Naive B cell (primary cell): ENCODE data around the gene CSNK1G2. TPM values are rescaled to one million over a fixed set of nuclear protein-coding genes. Genes with fewer than 3 reads are reported as not detected.

Experiments used
- ATAC-seq, 2 donors: fragments of 150-1000 bp; cut with Tn5 transposase; 2 replicates each; pipeline ENCODE4 v1.10.0; 2021; ENCODE audit warnings: low read depth in 2 of 2, mild to moderate bottlenecking in 2 of 2, moderate library complexity in 2 of 2
- DNase-seq: peaks from one replicate; pipeline ENCODE4 v3.0.0; 2022
- H3K27ac Mint-ChIP-seq, 6 donors: one replicate each; pipeline ENCODE4 v1.8.0; 2020 to 2022; ENCODE audit warnings: mild to moderate bottlenecking in 6 of 6, mixed read lengths in 6 of 6, moderate library complexity in 5 of 6, inconsistent platforms in 2 of 6
- H3K27me3 Mint-ChIP-seq, 3 donors: one replicate each; pipeline ENCODE4 v1.8.0; 2021 to 2022; ENCODE audit warnings: mixed read lengths in 3 of 3, mild to moderate bottlenecking in 1 of 3
- H3K36me3 Mint-ChIP-seq, 2 donors: one replicate each; pipeline ENCODE4 v1.8.0; 2020 to 2022; ENCODE audit warnings: mixed read lengths in 2 of 2, inconsistent platforms in 1 of 2, mild to moderate bottlenecking in 1 of 2
- H3K4me1 Mint-ChIP-seq, 3 donors: one replicate each; pipeline ENCODE4 v1.8.0; 2020 to 2022; ENCODE audit warnings: mixed read lengths in 3 of 3, inconsistent platforms in 1 of 3, mild to moderate bottlenecking in 1 of 3, moderate library complexity in 1 of 3
- H3K4me3 Mint-ChIP-seq, 8 donors: one replicate each; pipeline ENCODE4 v1.8.0; 2020 to 2022; ENCODE audit warnings: mild to moderate bottlenecking in 8 of 8, mixed read lengths in 8 of 8, moderate library complexity in 8 of 8, inconsistent platforms in 2 of 8
- H3K9me3 Mint-ChIP-seq, 7 donors: one replicate each; pipeline ENCODE4 v1.8.0; 2020 to 2022; ENCODE audit warnings: mixed read lengths in 7 of 7, mild to moderate bottlenecking in 5 of 7, inconsistent platforms in 2 of 7, moderate library complexity in 1 of 7
- polyA plus RNA-seq, 6 donors: library from polyadenylated mRNA; unstranded; fragments of 300-500 nt; fragmentation: Illumina TruSeq; gene quantifications; one replicate each; pipeline ENCODE4 v1.2.3, GENCODE V29; 2021; ENCODE audit warnings: low read depth in 6 of 6

CSNK1G2 gene
- polyA plus RNA-seq, 6 donors from 2014 or later: 17.6 to 40.7 (median 25.1) TPM

DNA sequence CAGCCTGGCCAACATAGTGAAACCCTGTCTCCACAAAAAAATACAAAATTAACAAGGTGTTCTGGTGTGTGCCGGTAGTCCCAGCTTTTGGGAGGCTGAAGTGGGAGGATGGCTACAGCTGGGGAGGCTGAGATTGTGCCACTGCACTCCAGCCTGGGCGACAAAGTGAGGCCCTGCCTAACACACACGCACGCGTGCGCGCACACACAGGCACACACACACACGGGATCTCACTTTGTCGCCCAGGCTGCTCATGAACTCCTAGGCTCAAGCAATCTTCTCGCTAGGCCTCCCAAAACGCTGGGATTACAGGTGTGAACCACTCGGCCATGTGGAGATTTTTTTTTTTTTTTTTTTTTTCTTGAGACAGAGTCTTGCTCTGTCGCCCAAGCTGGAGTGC lies 77.8 kb downstream of the CSNK1G2 start:
- Mint-ChIP-seq H3K36me3 (no peaks in the 10 kb centered on the region), H3K4me3 (no peak overlapping the region), H3K9me3 (no peaks in the 10 kb centered on the region), H3K27me3 (no peaks in the 10 kb centered on the region), H3K4me1 (peaks cover 16 to 34% (median 30%) of the 10 kb centered on the region in 3 donors), H3K27ac (peak overlapping the region in 1 of 6 donors; percentile 52)
- ATAC-seq (no peak), DNase-seq (no peak)

DNA sequence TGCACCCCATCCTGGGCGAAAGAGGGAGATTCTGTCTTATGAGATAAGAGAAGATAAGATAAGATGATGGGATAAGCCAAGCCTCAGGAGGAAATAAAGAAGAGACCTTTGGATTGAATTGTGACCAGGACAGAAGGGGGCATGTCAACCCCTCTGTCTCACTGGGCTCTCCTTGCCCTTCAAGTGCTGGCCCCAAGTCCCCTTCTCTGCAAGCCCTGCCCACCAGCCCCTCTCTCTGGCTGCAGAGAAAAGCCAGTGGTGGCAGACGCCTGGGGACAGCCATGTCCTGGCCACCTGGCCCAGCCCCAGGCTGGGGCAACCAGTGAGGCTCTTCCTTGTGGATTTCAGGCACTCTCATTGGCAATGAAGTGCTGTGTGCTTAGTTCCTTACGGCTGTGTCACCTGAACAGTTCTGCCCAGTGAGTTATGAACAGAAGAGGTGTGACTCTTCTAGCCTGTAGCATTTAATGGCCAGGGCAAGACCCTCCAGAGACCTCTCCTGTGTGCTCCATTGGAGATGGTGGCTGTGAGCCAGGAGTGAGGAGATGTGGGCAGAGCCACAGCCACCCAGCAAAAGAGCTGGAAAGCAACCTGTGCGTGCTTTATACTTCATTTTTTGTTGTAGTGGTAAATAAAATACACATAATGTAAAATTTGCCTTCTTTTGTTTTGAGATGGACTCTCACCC lies 80.6 kb downstream of the CSNK1G2 start:
- Mint-ChIP-seq H3K27ac (no peak overlapping the region), H3K27me3 (no peaks in the 10 kb centered on the region), H3K4me3 (no peak overlapping the region), H3K9me3 (no peaks in the 10 kb centered on the region), H3K36me3 (no peaks in the 10 kb centered on the region), H3K4me1 (peaks cover 5 to 20% (median 12%) of the 10 kb centered on the region in 3 donors)
- DNase-seq: no peak
- ATAC-seq: no peak

DNA sequence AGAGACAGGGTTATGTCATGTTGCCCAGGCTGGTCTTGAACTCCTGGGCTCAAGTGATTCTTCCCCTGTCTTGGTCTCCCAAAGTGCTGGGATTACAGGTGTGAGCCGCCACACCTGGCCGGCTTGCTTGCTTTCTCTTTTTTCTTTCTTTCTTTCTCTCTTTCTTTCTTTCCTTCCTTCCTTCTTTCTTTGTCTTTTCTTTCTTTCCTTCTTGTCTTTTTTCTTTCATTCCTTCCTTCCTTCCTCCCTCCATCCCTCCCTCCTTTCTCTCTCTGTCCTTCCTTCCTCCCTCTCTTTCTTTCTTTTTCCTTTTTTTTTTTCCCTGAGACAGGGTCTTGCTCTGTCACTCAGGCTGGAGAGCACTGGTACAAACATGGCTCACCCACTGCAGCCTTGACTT lies 81.3 kb downstream of the CSNK1G2 start:
- ATAC-seq (no peak), DNase-seq (no peak)
- Mint-ChIP-seq H3K27ac (no peak overlapping the region), H3K4me3 (no peak overlapping the region), H3K27me3 (no peaks in the 10 kb centered on the region), H3K9me3 (no peaks in the 10 kb centered on the region), H3K4me1 (peaks cover 7 to 13% (median 7%) of the 10 kb centered on the region in 3 donors), H3K36me3 (no peaks in the 10 kb centered on the region)

DNA sequence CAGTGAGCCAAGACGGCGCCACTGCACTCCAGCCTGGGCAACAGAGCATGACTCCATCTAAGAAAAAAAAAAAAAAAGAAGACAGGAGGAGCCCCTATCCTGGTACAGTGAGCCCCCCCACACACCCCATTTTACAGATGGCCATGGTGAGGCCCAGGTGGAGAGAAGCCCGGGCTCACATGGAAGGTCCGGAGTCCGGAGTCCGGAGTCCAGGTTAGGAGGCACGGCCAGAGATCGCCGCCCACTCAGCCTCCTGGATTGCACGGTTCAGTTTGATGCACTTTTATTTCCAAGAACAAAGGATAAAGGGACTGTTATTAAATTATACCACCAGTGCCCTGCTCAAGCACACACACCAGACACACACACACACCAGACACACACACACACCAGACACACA lies 85.8 kb downstream of the CSNK1G2 start:
- Mint-ChIP-seq H3K36me3 (no peaks in the 10 kb centered on the region), H3K4me1 (peaks cover 1 to 8% (median 4%) of the 10 kb centered on the region in 3 donors), H3K9me3 (no peaks in the 10 kb centered on the region), H3K27me3 (no peaks in the 10 kb centered on the region), H3K4me3 (no peak overlapping the region), H3K27ac (no peak overlapping the region)
- DNase-seq (no peak), ATAC-seq (no peak)

DNA sequence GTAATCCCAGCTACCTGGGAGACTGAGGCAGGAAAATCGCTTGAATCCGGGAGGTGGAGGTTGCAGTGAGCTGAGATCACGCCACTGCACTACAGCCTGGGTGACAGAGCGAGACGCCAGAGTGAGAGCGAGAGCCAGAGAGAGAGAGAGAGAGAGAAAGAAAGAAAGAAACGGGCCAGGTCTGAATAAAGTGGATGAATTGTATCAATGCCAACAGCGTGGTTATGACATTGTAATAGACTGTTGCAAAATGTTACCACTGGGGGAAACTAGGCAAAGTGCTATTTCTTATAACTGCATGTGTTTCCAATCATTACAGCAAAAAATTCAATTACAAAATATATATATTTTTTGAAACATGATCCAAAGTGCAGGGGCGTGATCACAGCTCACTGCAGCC lies 86.4 kb downstream of the CSNK1G2 start:
- Mint-ChIP-seq H3K36me3 (no peaks in the 10 kb centered on the region), H3K4me1 (peaks cover 7 to 13% (median 8%) of the 10 kb centered on the region in 3 donors), H3K9me3 (no peaks in the 10 kb centered on the region), H3K27me3 (no peaks in the 10 kb centered on the region), H3K4me3 (peak overlapping the region in 1 of 8 donors; percentile 12), H3K27ac (no peak overlapping the region)
- DNase-seq (no peak), ATAC-seq (no peak)

Other genes starting within 250 kb of the CSNK1G2 start
- not detected for gene ONECUT3, start 187.7 kb upstream of the CSNK1G2 start, polyA plus RNA-seq
- gene ATP8B3, start 128.9 kb upstream of the CSNK1G2 start, polyA plus RNA-seq: under 1 TPM in 1 of 6 donors, not detected in 5; 0.09 TPM
- 10 to 100 TPM in 1 of 6 donors, 1 to 10 TPM in 4, under 1 TPM in 1; 0.96 to 18.1 (median 5.2) TPM for gene REXO1, start 92.7 kb upstream of the CSNK1G2 start, polyA plus RNA-seq
- 1 to 10 TPM in 1 of 6 donors, under 1 TPM in 5; 0.43 to 1.4 (median 0.70) TPM for gene KLF16, start 77.6 kb upstream of the CSNK1G2 start, polyA plus RNA-seq
- 100 to 1,000 TPM in 1 of 6 donors, 10 to 100 TPM in 5; 59.4 to 113 (median 78.2) TPM for gene ABHD17A, start 55.7 kb upstream of the CSNK1G2 start, polyA plus RNA-seq
- 1 to 10 TPM; 1.9 to 6.1 (median 3.6) TPM for gene ADAT3, start 35.8 kb upstream of the CSNK1G2 start, polyA plus RNA-seq
- 10 to 100 TPM; 18.9 to 35.1 (median 25.6) TPM for gene SCAMP4, start 35.8 kb upstream of the CSNK1G2 start, polyA plus RNA-seq
- gene BTBD2, start 74.5 kb downstream of the CSNK1G2 start, polyA plus RNA-seq: 1 to 10 TPM; 1.7 to 9.2 (median 4.8) TPM
- 100 to 1,000 TPM in 1 of 6 donors, 10 to 100 TPM in 5; 51.1 to 102 (median 57.1) TPM for gene MKNK2, start 110.1 kb downstream of the CSNK1G2 start, polyA plus RNA-seq
- 100 to 1,000 TPM in 1 of 6 donors, 10 to 100 TPM in 5; 52.2 to 106 (median 75.1) TPM for gene MOB3A, start 155.2 kb downstream of the CSNK1G2 start, polyA plus RNA-seq
- 1 to 10 TPM in 1 of 6 donors, under 1 TPM in 5; 0.48 to 1.2 (median 0.85) TPM for gene IZUMO4, start 155.7 kb downstream of the CSNK1G2 start, polyA plus RNA-seq
- 10 to 100 TPM in 5 of 6 donors, 1 to 10 TPM in 1; 6.7 to 36.3 (median 15.5) TPM for gene AP3D1, start 210.4 kb downstream of the CSNK1G2 start, polyA plus RNA-seq
- gene DOT1L, start 222.8 kb downstream of the CSNK1G2 start, polyA plus RNA-seq: 1 to 10 TPM in 1 of 6 donors, under 1 TPM in 5; 0.11 to 2.4 (median 0.70) TPM